ENCODE data around the gene GTF2E1. TPM values are rescaled to one million over a fixed set of nuclear protein-coding genes. Genes with fewer than 3 reads are reported as not detected.

The GTF2E1 gene
- total RNA-seq, 1 experiment from 2014 or later, result 21.5 TPM

- Histone ChIP-seq H3K4me3 (replicated peaks in 1 of 2; ENCODE audit: low read depth in 1 of 2, low read length in 2 of 2) (no peak overlapping the region), H3K27me3 (ENCODE audit: insufficient read depth, low read length) (no peaks in the 10 kb centered on the region), H3K27ac (ENCODE audit: low read depth, low read length) (no peak overlapping the region), H3K9me2 (ENCODE audit: insufficient read depth) (no peaks in the 10 kb centered on the region), H3K4me1 (ENCODE audit: control insufficient read depth in 1 of 2, insufficient read depth in 2 of 2, low read length in 2 of 2) (no peaks in the 10 kb centered on the region), H3K36me3 (ENCODE audit: control insufficient read depth in 1 of 2, insufficient read depth in 2 of 2, low read length in 2 of 2) (peaks cover 3 to 13% of the 10 kb centered on the region in 2 experiments; a peak in 3 of 4 replicates), H3K9me3 (ENCODE audit: control insufficient read depth in 1 of 2, insufficient read depth in 1 of 2, low read depth in 1 of 2, low read length in 2 of 2) (no peaks in the 10 kb centered on the region), H3K9ac (ENCODE audit: low read length) (no peak overlapping the region), H3K4me2 (ENCODE audit: low read length) (no peak overlapping the region), H4K20me1 (ENCODE audit: insufficient read depth) (no peaks in the 10 kb centered on the region), H2AFZ (ENCODE audit: low read depth, low read length, poor library complexity, severe bottlenecking) (no peak overlapping the region), H3K79me2 (ENCODE audit: insufficient read depth, low read length) (peaks cover 62% of the 10 kb centered on the region)
- DNase-seq (ENCODE audit: low read depth, low spot score) (no peak), ATAC-seq (no peak)
- ChIA-PET RAD21 (ENCODE audit: low non-redundant PET in 1 of 2, low total read pairs in 2 of 2, uncharacterized antibody in 2 of 2, unreplicated experiment in 2 of 2) (no interaction called here), POLR2A (no interaction called here), CTCF (no interaction called here)
- no peak for TF ChIP-seq ZNF274 (IDR thresholded peaks at IDR 0.05; ENCODE audit: low read depth, low read length)
- no peak for TF ChIP-seq ATF3 (IDR thresholded peaks at IDR 0.05)
- intact Hi-C loops (cut with micrococcal nuclease), result no loop called here
- BruUV-seq (replicated peaks), result no TSS peak
Measured at GRCh38 chr3:120752865-120753264, 10.3 kb downstream of the GTF2E1 start.

GRCh38 chr3:120753810-120754209 lies 11.3 kb downstream of the GTF2E1 start:
- no peak overlapping the region for H3K4me3 ChIP-seq (replicated peaks in 1 of 2; ENCODE audit: low read depth in 1 of 2, low read length in 2 of 2)
- intact Hi-C loops (cut with micrococcal nuclease), result no loop called here
- H3K9me2 ChIP-seq (ENCODE audit: insufficient read depth), result no peaks in the 10 kb centered on the region
- no peak overlapping the region for H3K9ac ChIP-seq (ENCODE audit: low read length)
- CTCF ChIA-PET, result no interaction called here
- RAD21 ChIA-PET (ENCODE audit: low non-redundant PET in 1 of 2, low total read pairs in 2 of 2, uncharacterized antibody in 2 of 2, unreplicated experiment in 2 of 2), result no interaction called here
- POLR2A ChIA-PET, result no interaction called here
- no TSS peak for BruUV-seq (replicated peaks)
- no peak overlapping the region for H3K4me2 ChIP-seq (ENCODE audit: low read length)
- H3K27ac ChIP-seq (ENCODE audit: low read depth, low read length), result no peak overlapping the region
- DNase-seq (ENCODE audit: low read depth, low spot score), result no peak
- peaks cover 3 to 13% of the 10 kb centered on the region in 2 experiments; a peak in 3 of 4 replicates for H3K36me3 ChIP-seq (ENCODE audit: control insufficient read depth in 1 of 2, insufficient read depth in 2 of 2, low read length in 2 of 2)
- H2AFZ ChIP-seq (ENCODE audit: low read depth, low read length, poor library complexity, severe bottlenecking), result no peak overlapping the region
- TF ChIP-seq, protein P1, sequence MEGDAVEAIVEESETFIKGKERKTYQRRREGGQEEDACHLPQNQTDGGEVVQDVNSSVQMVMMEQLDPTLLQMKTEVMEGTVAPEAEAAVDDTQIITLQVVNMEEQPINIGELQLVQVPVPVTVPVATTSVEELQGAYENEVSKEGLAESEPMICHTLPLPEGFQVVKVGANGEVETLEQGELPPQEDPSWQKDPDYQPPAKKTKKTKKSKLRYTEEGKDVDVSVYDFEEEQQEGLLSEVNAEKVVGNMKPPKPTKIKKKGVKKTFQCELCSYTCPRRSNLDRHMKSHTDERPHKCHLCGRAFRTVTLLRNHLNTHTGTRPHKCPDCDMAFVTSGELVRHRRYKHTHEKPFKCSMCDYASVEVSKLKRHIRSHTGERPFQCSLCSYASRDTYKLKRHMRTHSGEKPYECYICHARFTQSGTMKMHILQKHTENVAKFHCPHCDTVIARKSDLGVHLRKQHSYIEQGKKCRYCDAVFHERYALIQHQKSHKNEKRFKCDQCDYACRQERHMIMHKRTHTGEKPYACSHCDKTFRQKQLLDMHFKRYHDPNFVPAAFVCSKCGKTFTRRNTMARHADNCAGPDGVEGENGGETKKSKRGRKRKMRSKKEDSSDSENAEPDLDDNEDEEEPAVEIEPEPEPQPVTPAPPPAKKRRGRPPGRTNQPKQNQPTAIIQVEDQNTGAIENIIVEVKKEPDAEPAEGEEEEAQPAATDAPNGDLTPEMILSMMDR (IDR thresholded peaks at IDR 0.05 in 2 of 3, conservative IDR thresholded peaks at IDR 0.05 in 1 of 3; ENCODE audit: borderline replicate concordance in 1 of 3, insufficient read depth in 1 of 3, low read depth in 2 of 3, low read length in 2 of 3), result no peak
- TF ChIP-seq ZNF274 (IDR thresholded peaks at IDR 0.05; ENCODE audit: low read depth, low read length), result no peak
- no peak for TF ChIP-seq RAD21 (IDR thresholded peaks at IDR 0.05; ENCODE audit: low read depth)
- no peak for TF ChIP-seq EGR1 (IDR thresholded peaks at IDR 0.05; ENCODE audit: low read depth)
- no peak for TF ChIP-seq EZH2 (IDR thresholded peaks at IDR 0.05)
- no peak for TF ChIP-seq ZFX (IDR thresholded peaks at IDR 0.05)
- TF ChIP-seq TCF7L2 (IDR thresholded peaks at IDR 0.05; ENCODE audit: borderline replicate concordance, extremely low read depth, insufficient read depth, insufficient read length), result no peak
- TF ChIP-seq FOSL1 (IDR thresholded peaks at IDR 0.05; ENCODE audit: low read depth), result no peak
- TF ChIP-seq ZBTB33 (IDR thresholded peaks at IDR 0.05; ENCODE audit: extremely low read depth, insufficient replicate concordance, low read length), result no peak
- no peak for TF ChIP-seq CBX3 (IDR thresholded peaks at IDR 0.05; ENCODE audit: low read depth)
- no peak for TF ChIP-seq YY1 (IDR thresholded peaks at IDR 0.05; ENCODE audit: extremely low read depth, insufficient replicate concordance, low read depth, low read length)
- TF ChIP-seq POLR2A (IDR thresholded peaks at IDR 0.05; ENCODE audit: borderline replicate concordance, extremely low read depth, insufficient read depth, insufficient read length), result no peak
- TF ChIP-seq SRF (IDR thresholded peaks at IDR 0.05; ENCODE audit: low read depth), result no peak
- TF ChIP-seq MAX (IDR thresholded peaks at IDR 0.05), result no peak
- no peak for TF ChIP-seq ELF1 (IDR thresholded peaks at IDR 0.05; ENCODE audit: borderline replicate concordance, low read depth)
- TF ChIP-seq JUND (IDR thresholded peaks at IDR 0.05), result no peak
- no peak for TF ChIP-seq POLR2AphosphoS5 (IDR thresholded peaks at IDR 0.05; ENCODE audit: low read depth, low read length)
- no peaks in the 10 kb centered on the region for H3K27me3 ChIP-seq (ENCODE audit: insufficient read depth, low read length)
- no peaks in the 10 kb centered on the region for H3K4me1 ChIP-seq (ENCODE audit: control insufficient read depth in 1 of 2, insufficient read depth in 2 of 2, low read length in 2 of 2)
- no peak for ATAC-seq
- no peaks in the 10 kb centered on the region for H3K9me3 ChIP-seq (ENCODE audit: control insufficient read depth in 1 of 2, insufficient read depth in 1 of 2, low read depth in 1 of 2, low read length in 2 of 2)
- no peaks in the 10 kb centered on the region for H4K20me1 ChIP-seq (ENCODE audit: insufficient read depth)
- peaks cover 70% of the 10 kb centered on the region for H3K79me2 ChIP-seq (ENCODE audit: insufficient read depth, low read length)
